NAMALWA (cell line): ENCODE data around the gene KRCC1.
"Not testable (repeated sequence)": the region's sequence is repeated elsewhere in the genome, so short reads cannot be mapped to it uniquely, and the experiment has no call there.

Experiments
- DNase-seq: peaks from one replicate; pipeline ENCODE4 v3.0.0-alpha.2; 2015; ENCODE audit warnings: low spot score

KRCC1 gene

DNA sequence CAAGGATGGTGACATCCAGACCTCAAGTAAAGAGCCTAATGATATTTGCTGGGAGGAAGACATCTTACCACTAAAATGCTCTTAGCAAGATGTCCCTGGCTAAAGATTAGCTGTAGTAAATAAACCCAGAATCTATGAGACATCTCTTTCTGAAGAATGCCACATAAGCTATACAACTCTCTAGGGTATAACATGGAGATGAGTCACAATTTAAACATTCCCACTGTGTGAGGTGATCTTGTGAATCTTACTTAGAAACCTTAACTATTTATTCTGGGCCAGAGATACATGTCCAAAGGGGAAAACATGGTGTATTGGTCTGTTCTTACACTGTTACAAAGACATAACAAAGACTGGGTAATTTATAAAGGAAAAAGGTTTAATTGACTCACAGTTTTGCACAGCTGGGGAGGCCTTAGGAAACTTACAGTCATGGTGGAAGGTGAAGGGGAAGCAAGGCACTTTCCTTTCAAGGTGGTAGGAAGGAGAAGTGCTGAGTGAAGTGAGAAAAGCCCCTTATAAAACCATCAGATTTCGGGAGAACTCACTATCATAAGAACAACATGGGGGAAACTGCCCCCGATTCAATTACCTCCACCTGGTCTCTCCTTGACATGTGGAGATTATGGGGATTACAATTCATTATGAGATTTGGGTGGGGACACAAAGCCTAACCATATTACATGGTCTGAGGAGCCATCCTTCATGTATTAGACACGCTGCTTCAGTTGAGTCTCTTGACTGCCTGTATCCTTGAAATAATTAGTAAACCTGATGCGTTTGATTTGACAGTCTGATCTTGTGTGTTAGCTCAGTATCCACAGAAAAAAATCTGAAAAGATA lies 17.1 kb downstream of the KRCC1 start:
- no peak for DNase-seq

DNA sequence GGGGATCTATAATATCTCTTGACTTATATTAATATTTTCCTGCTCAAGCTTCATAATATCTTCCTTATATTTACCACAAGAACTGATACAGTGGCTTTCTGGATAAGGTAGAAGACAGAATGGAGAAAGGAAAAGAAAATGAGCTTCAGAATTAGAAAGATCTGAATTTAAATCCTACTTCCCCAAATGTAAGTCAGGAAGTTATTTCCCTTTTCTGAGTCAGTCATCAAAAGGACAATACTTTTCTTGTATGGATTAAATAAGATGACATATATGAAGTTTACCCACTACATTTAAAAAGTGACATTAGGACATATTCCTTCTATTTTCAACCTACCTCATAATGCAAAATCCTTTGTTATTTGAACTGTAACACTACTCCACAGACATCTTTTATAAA lies 19.0 kb downstream of the KRCC1 start:
- DNase-seq, result no peak

DNA sequence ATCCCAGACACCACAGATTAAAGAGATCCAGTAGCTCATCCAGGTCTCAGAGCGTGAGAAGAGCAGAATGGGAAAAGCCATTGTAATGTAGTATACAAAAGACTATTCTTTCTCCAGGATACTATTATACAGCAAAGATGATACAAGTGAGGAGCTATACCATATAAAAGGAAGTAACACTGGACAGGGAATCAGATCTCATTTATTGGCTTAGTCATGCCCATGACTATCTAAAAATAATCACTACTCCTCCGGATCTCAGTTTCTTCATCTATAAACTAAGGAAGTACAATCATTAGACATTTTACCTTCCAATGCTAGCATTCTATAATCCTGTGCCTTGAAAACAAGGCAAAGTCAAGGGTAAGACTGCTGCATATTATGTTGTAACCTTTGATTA lies 19.4 kb downstream of the KRCC1 start:
- no peak for DNase-seq

DNA sequence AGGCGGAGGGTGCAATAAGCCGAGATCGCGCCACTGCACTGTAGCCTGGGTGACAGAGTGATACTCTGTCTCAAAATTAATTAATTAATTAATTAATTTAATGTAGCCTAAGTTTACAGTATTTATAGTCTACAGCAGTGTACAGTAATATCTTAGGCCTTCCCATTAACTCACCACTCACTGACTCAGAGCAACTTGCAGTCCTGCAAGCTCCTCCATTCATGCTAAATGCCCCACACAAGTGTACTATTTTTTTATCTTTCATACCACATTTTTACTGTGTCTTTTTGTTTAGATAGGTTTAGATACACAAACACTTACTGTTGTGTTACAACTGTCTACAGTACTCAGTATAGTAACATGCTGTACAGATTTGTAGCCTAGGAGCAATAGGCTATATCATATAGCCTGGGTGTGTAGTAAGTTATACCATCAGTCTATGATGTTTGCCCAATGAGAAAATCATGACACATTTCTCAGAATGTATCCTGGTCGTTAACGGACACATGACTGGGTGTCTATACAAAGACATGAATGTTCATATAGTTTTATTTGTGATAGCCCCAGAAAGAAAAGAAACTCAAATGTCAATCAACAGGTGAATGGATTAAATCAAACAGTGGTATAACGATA lies 23.4 kb downstream of the KRCC1 start:
- no peak for DNase-seq

DNA sequence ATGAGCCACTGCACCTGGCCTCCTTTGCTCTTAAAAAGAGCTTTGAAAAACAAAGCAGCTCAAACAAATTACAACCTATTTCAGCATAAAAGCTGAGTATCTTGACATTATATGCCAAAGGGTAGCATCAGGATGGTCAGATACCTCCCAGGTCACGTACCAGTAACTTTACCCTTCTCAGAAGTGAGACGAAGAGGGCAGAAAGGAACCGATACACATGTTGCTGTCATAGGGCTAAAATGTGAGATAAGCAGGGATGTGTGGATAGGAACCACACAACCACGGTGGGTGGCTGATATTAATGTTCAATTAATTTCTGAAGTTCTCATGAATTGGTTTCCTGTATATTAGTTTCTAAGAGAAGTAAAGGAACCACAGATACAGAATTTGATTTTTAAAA lies 26.7 kb downstream of the KRCC1 start:
- no peak for DNase-seq

GRCh38 chr2:88027697-88028389 lies 27.7 kb downstream of the KRCC1 start:
- no peak for DNase-seq

- DNase-seq, result no peak
Observed at GRCh38 chr2:88024509-88024908, 31.1 kb downstream of the KRCC1 start.

- DNase-seq, result no peak
Observed at GRCh38 chr2:88022669-88022921, 33.0 kb downstream of the KRCC1 start.

- DNase-seq, result no peak
Observed at GRCh38 chr2:88019985-88020384, 35.6 kb downstream of the KRCC1 start.

DNA sequence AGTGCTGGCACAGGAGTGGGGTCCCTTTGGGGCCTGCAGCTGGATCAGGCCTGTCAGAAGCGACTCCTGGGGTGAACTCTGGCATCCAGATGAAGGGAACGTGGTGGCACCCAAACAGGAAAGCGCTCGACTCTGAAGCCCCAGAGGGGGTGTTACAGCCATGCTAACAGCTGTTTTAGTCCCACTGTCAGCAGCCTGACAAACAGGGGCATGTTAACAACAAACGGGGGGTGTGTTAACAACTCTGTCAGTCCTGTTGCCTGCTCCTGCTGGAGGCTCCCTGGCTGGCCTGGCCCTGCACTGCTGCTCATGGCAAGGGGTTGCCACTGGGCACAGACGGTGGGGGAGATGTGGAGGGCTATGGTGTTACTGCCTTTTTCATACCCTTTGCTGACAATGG lies 36.7 kb downstream of the KRCC1 start:
- DNase-seq, result no peak

- not testable (repeated sequence) for DNase-seq
Observed at GRCh38 chr2:88018077-88018805, 37.3 kb downstream of the KRCC1 start.

DNA sequence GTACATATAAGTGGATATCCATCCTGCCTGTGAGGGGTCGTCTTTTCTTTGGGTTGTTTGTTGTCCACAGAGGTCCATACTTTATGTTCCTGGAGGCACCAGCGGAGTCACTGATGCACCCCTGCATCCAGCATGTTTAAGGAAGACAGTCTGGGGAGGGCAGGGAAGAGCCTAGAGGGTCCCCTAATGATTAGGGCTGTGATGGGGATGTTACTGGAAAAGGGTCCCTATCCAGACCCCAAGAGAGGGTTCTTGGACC lies 37.9 kb downstream of the KRCC1 start:
- not testable (repeated sequence) for DNase-seq

DNA sequence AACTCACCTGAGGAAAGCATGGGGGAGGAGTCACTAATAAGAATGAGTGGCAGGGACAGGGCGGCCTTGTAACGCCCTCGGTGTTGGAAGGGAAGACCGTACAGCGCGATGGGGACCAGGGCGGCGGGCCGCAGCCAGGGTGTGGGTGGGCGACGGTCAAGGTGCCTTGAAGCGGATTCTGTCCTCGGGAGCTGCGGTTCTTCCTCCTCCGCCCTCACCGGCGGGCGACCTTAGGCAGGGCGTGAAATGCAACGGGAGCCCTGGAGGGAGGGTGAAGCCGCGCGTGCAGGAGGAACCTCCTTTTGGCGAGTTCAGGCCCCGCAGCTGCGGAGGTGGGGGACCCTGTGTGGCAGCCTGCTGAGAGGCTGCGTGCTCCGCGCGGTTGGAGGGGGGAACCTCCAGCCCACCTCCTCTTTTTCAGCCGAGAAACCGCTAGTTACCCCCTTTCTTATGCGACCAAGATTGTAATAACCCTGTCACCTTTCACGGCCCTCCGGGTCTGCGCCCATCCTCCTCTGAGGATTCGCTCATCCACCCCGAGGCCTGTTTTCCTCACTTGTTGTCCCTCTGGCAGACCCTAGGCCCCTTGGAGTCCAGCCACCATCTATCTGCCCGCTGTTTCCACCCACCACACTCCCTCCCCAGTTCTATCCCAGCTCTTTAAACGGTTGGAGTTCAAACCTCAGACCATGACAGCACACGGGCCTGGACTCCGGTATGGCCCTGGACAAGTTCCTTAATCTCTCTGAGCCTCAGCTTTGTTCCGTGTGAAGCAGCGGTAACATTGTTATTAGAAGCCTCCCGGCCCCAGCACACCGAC lies 38.4 kb downstream of the KRCC1 start:
- DNase-seq, result peak; percentile 83

- DNase-seq, result peak; percentile 99
Observed at GRCh38 chr2:88016086-88016959, 39.3 kb downstream of the KRCC1 start, which contains the start of gene RNU2-63P. Gene RNU2-63P, minus strand, starts transcription at chr2:88016547.

- DNase-seq, result no peak
Observed at GRCh38 chr2:88011011-88011410, 44.6 kb downstream of the KRCC1 start.

DNA sequence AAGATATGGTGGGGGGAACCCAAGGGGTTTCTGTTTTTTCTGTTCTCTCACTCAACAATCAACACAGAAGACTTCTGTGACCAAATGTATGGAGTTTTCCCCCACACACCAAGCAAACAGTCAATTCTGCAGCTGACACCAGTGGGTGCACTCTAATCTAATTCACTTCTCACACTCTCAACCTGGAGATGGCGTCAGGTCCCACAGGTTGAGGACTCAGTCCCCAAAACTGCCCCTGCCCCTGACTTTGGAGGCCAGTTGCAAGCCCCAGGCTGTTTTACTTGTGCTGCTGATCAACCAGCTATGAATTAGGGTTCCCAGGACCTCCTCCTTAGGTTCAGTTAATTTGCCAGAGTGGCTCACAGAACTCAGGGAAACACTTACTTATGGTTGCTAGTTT lies 45.4 kb downstream of the KRCC1 start:
- no peak for DNase-seq

GRCh38 chr2:88006912-88007439 lies 48.6 kb downstream of the KRCC1 start:
- no peak for DNase-seq

DNA sequence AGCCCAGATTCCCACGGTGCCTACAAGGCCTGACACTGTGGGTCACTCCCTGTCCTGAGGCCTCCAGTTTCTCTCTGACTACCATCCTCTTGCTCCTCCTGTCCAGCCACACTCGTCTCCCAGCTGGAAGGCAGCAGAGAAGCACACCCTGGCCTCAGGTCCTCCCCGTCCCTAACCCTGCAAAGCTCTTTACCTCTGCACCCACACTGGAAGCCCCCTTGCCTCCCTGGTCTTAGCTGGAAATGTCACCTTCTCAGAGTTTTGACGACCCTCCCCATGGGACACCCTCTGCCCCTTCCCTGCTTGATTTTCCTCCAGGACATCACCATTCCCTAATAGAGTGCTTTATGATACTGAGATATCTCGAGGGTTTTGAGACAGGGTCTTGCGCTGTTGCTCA lies 49.8 kb downstream of the KRCC1 start:
- no peak for DNase-seq

GRCh38 chr2:88003074-88003755 lies 52.4 kb downstream of the KRCC1 start:
- no peak for DNase-seq

GRCh38 chr2:88002359-88002707 lies 53.2 kb downstream of the KRCC1 start:
- DNase-seq, result no peak
